Activated CD8-positive, alpha-beta memory T cell treated with anti-CD3 and anti-CD28 coated beads for 24 hours (primary cell): Measurements from ENCODE around the gene COMTD1.
"Not testable (repeated sequence)": the region's sequence is repeated elsewhere in the genome, so short reads cannot be mapped to it uniquely, and the experiment has no call there.

Experiments
- DNase-seq: peaks from one replicate; pipeline ENCODE4 v3.0.0-alpha.2; 2020

COMTD1 gene

GRCh38 chr10:75221492-75221891 is 14.3 kb downstream of the COMTD1 start:
- not testable (repeated sequence) for DNase-seq

DNA sequence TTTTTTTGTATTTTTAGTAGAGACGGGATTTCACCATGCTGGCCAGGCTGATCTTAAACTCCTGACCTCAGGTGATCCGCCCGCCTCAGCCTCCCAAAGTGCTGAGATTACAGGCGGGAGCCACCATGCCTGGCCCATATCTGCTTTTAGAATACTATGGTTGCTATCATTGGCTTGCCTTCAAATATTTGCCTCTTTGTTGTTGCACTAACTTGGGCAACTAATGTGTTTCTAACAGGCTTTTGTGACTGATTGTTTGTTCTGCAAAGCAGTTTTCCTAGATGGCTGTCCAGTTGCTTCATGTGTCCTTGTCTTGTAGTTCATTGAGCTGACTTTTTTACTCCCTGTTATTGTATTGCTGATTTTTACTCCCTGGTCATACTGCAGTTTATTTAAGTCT is 15.5 kb downstream of the COMTD1 start:
- no peak for DNase-seq

DNA sequence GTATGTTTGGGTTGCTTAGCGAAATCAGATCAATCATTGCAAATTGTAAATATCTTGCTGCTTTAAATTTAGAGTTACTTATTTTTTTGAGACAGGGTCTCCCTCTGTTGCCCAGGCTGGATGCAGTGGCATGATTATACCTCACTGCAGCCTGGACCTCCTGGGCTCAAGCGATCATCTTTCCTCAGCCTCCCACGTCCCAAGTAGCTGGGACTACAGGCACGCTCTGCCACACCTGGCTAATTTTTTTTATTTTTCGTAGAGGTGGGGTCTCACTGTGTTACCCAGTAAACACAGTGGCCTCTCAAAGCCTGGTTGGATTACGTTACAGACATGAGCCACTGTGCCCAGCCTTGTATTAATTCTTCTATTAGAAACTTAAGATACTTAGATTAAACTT is 23.4 kb downstream of the COMTD1 start:
- no peak for DNase-seq

DNA sequence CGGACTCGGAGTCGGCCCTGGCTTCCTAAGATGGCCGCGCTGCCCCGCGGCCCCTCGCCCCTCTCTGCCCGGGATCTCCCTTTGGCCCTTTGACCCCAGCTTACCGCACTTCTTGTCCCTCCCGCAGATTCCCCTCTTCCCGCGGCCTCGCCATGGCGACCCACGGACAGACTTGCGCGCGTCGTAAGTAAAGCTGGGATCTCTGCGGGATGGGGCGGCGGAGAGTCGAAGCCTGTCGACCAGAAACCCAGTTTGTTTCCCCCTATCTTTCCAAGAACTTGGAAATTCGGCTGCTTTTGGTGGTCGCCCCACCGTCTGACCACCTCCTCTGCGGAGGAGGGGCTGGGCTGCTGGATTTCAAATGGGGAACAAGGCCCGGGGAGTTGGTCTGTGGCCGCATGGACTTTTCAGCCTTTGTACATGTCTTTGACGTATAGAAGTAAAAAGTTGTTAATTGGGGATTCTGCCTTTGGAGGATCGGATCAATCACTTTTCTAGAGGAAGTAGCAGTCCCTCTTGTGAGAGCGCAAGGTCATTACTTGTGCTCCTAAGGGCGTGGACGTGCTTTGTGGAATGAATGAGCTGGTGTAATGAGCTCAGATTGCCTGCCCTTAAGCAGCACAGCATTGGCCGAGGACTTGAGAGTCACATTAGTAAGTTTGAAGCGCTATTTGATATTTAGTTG is 24.6 kb downstream of the COMTD1 start:
- DNase-seq = no peak

GRCh38 chr10:75210282-75211006 is 25.3 kb downstream of the COMTD1 start, which contains the start of gene VDAC2:
Gene VDAC2 (plus strand): TSS chr10:75210796. CDS start chr10:75211159, 363 bp downstream.
- DNase-seq = peak; percentile 100

DNA sequence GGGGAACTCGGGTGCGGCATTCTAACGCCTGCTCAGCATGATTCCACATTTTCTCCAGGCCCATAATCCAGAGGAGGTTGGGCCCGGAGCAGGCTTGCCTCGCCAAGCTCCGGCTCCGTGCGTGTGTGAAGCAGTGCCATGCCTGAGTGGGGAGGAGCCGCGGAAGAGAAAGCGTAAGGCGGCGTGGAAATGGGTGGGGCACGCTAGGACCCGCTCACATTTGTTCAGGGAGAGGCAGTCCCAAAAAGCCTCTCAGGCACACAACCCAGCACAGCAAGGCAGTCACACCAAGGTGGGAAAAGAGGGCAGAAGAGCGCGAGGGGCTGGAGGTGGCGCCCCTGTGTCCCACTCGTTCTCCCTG is 25.9 kb downstream of the COMTD1 start:
- DNase-seq = peak; percentile 89

- DNase-seq = no peak
Measured at GRCh38 chr10:75209086-75209920, 26.5 kb downstream of the COMTD1 start.

- no peak for DNase-seq
Measured at GRCh38 chr10:75208181-75208580, 27.6 kb downstream of the COMTD1 start.

GRCh38 chr10:75207857-75208144 is 28.0 kb downstream of the COMTD1 start:
- DNase-seq = no peak

GRCh38 chr10:75207079-75207856 is 28.5 kb downstream of the COMTD1 start:
- DNase-seq = no peak

DNA sequence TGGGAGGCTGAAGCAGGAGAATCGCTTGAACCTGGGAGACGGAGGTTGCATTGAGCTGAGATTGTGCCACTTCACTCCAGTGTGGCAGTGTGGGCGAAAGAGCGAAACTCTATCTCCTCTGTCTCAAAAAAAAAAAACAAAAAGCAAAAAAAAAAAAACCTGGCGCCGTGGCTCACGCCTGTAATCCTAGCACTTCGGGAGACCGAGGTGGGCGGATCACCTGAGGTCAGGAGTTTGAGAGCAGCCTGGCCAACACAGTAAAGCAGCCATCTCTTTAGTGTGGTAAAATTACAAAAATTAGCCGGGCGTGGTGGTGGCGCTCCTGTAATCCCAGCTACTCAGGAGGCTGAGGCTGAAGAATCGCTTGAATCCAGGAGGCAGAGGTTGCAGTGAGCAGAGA is 29.1 kb downstream of the COMTD1 start:
- DNase-seq = not testable (repeated sequence)

- no peak for DNase-seq
Measured at GRCh38 chr10:75205908-75206307, 29.8 kb downstream of the COMTD1 start.

DNA sequence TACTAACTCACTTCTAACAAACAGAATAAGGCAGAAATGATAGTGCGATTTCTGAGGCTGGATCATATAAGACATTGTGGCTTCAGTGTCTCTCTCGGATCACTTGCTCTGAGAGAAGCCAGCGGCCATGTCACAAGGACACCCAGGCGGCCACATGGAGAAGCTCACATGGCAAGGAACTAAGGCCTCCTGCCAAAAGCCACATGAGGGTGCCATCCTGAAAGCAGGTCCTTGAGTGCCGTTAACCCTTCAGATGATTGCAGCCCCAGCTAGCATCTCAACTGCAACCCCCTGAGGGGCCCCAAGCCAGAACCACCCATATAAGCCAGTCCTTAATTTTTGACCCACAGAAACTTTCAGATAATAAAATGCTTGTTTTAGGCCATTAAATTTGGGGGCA is 32.0 kb downstream of the COMTD1 start:
- no peak for DNase-seq

DNA sequence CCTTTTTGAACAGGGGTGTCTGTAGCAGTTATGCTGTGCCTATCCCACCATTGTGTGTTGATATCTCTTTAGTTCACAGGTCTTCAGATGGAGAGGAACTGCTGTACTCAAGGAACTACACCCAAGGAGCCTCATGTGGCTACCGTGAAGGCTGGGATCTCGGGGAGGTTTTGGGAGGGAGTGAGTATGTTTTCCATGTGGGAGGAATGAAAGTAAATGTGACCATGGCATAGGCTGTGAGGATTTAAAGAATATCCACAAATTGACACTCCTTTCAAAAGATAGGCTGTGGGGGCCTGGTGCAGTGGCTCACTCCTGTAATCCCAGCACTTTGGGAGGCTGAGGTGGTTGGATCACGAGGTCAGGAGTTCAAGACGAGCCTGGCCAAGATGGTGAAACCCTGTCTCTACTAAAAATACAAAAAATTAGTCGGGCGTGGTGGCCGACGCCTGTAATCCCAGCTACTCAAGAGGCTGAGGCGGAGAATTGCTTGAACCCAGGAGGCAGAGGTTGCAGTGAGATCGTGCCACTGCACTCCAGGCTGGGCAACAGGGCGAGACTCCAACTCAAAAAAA is 32.6 kb downstream of the COMTD1 start:
- not testable (repeated sequence) for DNase-seq

DNA sequence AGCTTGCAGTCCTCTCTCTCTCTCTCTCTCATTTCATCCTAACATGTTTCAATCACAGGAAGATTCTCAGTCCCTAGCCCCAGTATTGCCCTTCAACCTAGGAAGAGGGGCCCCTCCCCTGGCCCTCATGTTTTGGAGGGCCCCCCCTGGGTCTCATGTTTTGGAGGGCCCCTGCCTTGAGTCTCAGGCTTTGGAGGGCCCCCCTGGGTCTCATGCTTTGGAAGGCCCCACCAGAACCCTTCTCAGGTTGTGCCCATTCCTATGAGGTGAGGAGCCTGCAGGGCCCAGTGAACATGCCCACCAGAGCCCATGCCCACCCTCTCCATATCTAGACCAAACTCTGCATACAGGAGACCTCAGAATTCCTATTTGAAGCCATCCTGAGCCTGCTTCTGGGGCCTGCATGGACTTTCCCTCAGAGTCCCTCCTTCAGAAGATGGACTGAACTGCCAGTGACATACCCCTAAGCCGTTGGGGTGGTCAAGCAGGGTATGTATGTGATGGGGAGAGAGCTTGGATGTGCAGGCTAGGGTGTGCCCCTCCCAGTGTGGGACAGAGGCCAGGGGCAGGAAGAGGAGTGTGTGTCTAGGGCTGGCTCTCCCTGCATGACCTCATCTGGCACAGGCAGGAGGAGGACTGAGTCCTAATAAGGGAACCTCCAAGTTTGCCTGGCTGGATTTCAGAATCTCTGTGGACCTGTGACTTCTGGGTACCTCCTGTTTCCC is 33.3 kb downstream of the COMTD1 start:
- DNase-seq = no peak

- no peak for DNase-seq
Measured at GRCh38 chr10:75201793-75202307, 33.9 kb downstream of the COMTD1 start.

GRCh38 chr10:75199949-75200348 is 35.8 kb downstream of the COMTD1 start:
- not testable (repeated sequence) for DNase-seq

DNA sequence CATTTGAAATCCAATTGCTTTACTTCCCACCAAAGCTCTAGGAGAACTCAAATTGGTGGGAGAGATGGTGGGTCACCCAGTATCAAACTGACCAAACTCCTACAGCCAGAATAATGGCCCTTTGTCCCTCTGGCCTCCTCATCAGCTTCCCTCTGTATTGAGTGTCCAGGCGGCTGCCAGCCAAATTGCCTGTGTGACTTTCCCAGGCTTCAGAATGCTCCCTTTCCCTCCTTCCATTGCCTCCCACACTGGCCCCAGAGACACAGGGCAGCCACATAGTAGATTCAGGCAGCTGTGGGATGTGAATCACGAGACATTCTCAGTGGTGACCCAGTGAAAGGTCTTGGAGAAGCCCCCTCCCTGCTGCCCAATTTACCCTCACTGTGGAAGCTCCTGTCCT is 37.9 kb downstream of the COMTD1 start:
- DNase-seq = no peak

GRCh38 chr10:75197066-75197465 is 38.7 kb downstream of the COMTD1 start:
- DNase-seq = no peak

GRCh38 chr10:75195035-75195763 is 40.6 kb downstream of the COMTD1 start:
- no peak for DNase-seq

DNA sequence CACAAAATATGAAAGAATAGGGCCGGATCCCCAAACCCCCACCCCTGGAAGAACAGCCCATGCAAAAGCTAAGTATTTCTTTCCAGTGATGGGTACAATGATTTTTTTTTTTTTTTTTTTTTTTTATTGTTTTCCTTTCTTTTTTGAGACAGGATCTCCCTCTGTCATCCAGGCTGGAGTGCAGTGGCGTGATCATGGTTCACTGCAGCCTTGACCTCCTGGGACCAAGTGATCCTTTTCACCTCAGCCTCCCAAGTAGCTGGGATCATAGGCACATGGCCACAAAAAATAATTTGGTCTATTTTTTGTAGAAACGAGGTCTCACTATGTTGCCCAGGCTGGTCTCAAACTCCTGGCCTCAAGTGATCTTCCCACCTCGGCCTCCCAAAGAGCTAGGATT is 41.1 kb downstream of the COMTD1 start:
- DNase-seq = peak; percentile 5
